Esophagus muscularis mucosa (tissue), 4 donors: ENCODE data around the gene TOR4A. TPM values are rescaled to one million over a fixed set of nuclear protein-coding genes. Genes with fewer than 3 reads are reported as not detected.
A peak's percentile ranks its signal among the peaks of the same experiment; 100 is the strongest.

Experiments used
- DNase-seq: peaks from one replicate; pipeline ENCODE4 v3.0.0-alpha.2; 2017; ENCODE audit errors: extremely low spot score
- H3K27ac ChIP-seq, 4 donors: fragments of 200-600 bp; sonication (generic); replicated peaks in 1 of 4; 1 replicate in 3 of 4; 2 replicates in 1 of 4; pipeline ENCODE4 v1.5.1; 2016 to 2019; ENCODE audit warnings: mild to moderate bottlenecking in 1 of 4
- H3K27me3 ChIP-seq, 4 donors: fragments of 200-600 bp; sonication (generic); one replicate each; pipeline versions ENCODE4 v1.5.1 to v1.6.0; 2016 to 2019
- H3K36me3 ChIP-seq, 4 donors: fragments of 200-600 bp; sonication (generic); one replicate each; pipeline ENCODE4 v1.5.1; 2016 to 2019
- H3K4me1 ChIP-seq, 4 donors: fragments of 200-600 bp; sonication (generic); one replicate each; pipeline ENCODE4 v1.5.1; 2016 to 2019
- H3K4me3 ChIP-seq, 4 donors: fragments of 200-600 bp; sonication (generic); 1 replicate in 2 of 4; 2 replicates in 2 of 4; pipeline ENCODE4 v1.5.1; 2016 to 2019; ENCODE audit warnings: mild to moderate bottlenecking in 4 of 4, moderate library complexity in 1 of 4
- H3K9me3 ChIP-seq, 4 donors: fragments of 200-600 bp; sonication (generic); 1 replicate in 3 of 4; 2 replicates in 1 of 4; pipeline ENCODE4 v1.5.1; 2016 to 2019
- CTCF ChIP-seq, 3 experiments: fragments of 200-600 bp in 2 of 3; fragments of 450-650 bp in 1 of 3; sonication (generic) in 2 of 3; IDR thresholded peaks; one replicate each; pipeline ENCODE4 v1.5.1; 2017 to 2019; ENCODE audit warnings: antibody characterized with exemption in 3 of 3, mild to moderate bottlenecking in 2 of 3, moderate library complexity in 1 of 3
- EP300 ChIP-seq: sonication (generic); formaldehyde crosslinking; IDR thresholded peaks from one replicate; pipeline ENCODE4 v1.6.1; 2017; ENCODE audit warnings: antibody characterized with exemption
- POLR2A ChIP-seq: fragments of 450-650 bp; IDR thresholded peaks from one replicate; pipeline ENCODE4 v1.6.1; 2017; ENCODE audit warnings: antibody characterized with exemption, moderate library complexity, mild to moderate bottlenecking, low read depth
- POLR2AphosphoS5 ChIP-seq, 2 donors: sonication (generic); formaldehyde crosslinking; IDR thresholded peaks; one replicate each; pipeline ENCODE4 v1.6.1; 2017; ENCODE audit warnings: antibody characterized with exemption in 2 of 2
- WGBS: methylation state at CpG from one replicate; pipeline ENCODE4 v1.1.5; 2018; 5-methylcytosine and 5-hydroxymethylcytosine counted together
- intact Hi-C: fragments of 100-400 bp; cut with DNase I; formaldehyde crosslinking; loops from one replicate; pipeline ENCODE4 v1.15.1; 2023
- total RNA-seq, 4 donors: library from RNA; depleted of rRNA; stranded (reverse); fragments of >200 nt; gene quantifications; one replicate each; pipeline versions ENCODE4 v1.1.0 to v1.2.1, GENCODE V29; 2016

TOR4A gene
- 1 to 10 TPM; 5.0 to 9.2 (median 7.3) TPM for total RNA-seq

- Histone ChIP-seq H3K27me3 (peaks cover 0 to 71% (median 4%) of the 10 kb centered on the region in 4 donors), H3K27ac (peak within 1 kb of the TSS; percentile 74 to 85 (median 78)), H3K36me3 (peaks cover 7 to 39% (median 27%) of the 10 kb centered on the region in 4 donors), H3K9me3 (no peaks in the 10 kb centered on the region), H3K4me1 (peaks cover 34 to 55% (median 43%) of the 10 kb centered on the region in 4 donors), H3K4me3 (peak within 1 kb of the TSS; percentile 51 to 59 (median 53))
- TF ChIP-seq POLR2A (no peak), POLR2AphosphoS5 (IDR thresholded peaks at IDR 0.05) (peak; percentile 49 to 60)
- 27% methylated on average over 10 of the region's 25 CpGs for WGBS
- intact Hi-C loops = no loop called here
- peak; percentile 93 for DNase-seq
Observed at GRCh38 chr9:137277329-137278041, at the start of gene TOR4A. Gene TOR4A (plus strand): TSS chr9:137277726. CDS start chr9:137278690, 964 bp downstream.

- H3K36me3 ChIP-seq = no peaks in the 10 kb centered on the region
- intact Hi-C loops = loop anchor here (2.0 kb wide), 1 partner anchor 109 kb away; no protein-coding TSS in a partner anchor
Observed at GRCh38 chr9:137227853-137228505, 49.5 kb upstream of the TOR4A start.

GRCh38 chr9:137228506-137228967 is 49.0 kb upstream of the TOR4A start:
- H3K4me1 ChIP-seq = peaks cover 7 to 21% (median 18%) of the 10 kb centered on the region in 4 donors
- peaks cover 0 to 71% (median 44%) of the 10 kb centered on the region in 4 donors for H3K27me3 ChIP-seq
- no peak for DNase-seq
- H3K4me3 ChIP-seq = no peak overlapping the region
- no peak overlapping the region for H3K27ac ChIP-seq
- WGBS = 58% methylated on average over 8 of the region's 29 CpGs
- TF ChIP-seq CTCF (IDR thresholded peaks at IDR 0.05) (no peak), POLR2AphosphoS5 (IDR thresholded peaks at IDR 0.05) (no peak), EP300 (no peak), POLR2A (no peak)
- intact Hi-C loops = no loop called here
- H3K36me3 ChIP-seq = no peaks in the 10 kb centered on the region
- H3K9me3 ChIP-seq = no peaks in the 10 kb centered on the region

More at GRCh38 chr9:137227853-137228505, 49.5 kb upstream of the TOR4A start:
- Histone ChIP-seq H3K4me1 (peaks cover 8 to 22% (median 19%) of the 10 kb centered on the region in 4 donors), H3K27me3 (peaks cover 0 to 65% (median 44%) of the 10 kb centered on the region in 4 donors), H3K4me3 (no peak overlapping the region), H3K27ac (no peak overlapping the region), H3K9me3 (no peaks in the 10 kb centered on the region)
- no peak for TF ChIP-seq POLR2A
- TF ChIP-seq EP300 = no peak
- no peak for TF ChIP-seq POLR2AphosphoS5 (IDR thresholded peaks at IDR 0.05)
- no peak for TF ChIP-seq CTCF (IDR thresholded peaks at IDR 0.05)
- no peak for DNase-seq
- WGBS = 13% methylated on average over 4 of the region's 18 CpGs

- WGBS = 64% methylated on average over 25 of the region's 27 CpGs
- Histone ChIP-seq H3K36me3 (no peaks in the 10 kb centered on the region), H3K4me3 (no peak overlapping the region), H3K27ac (no peak overlapping the region), H3K4me1 (peaks cover 2 to 19% (median 13%) of the 10 kb centered on the region in 4 donors), H3K9me3 (no peaks in the 10 kb centered on the region), H3K27me3 (peaks cover 0 to 78% (median 44%) of the 10 kb centered on the region in 4 donors)
- no peak for DNase-seq
- TF ChIP-seq EP300 = no peak
- no peak for TF ChIP-seq POLR2AphosphoS5 (IDR thresholded peaks at IDR 0.05)
- TF ChIP-seq CTCF (IDR thresholded peaks at IDR 0.05) = no peak
- TF ChIP-seq POLR2A = no peak
- intact Hi-C loops = no loop called here
Observed at GRCh38 chr9:137228968-137229896, 48.3 kb upstream of the TOR4A start.
